Endothelial cell of umbilical vein (primary cell): ENCODE results near the gene MAP2K4. TPM values are rescaled to one million over a fixed set of nuclear protein-coding genes. Genes with fewer than 3 reads are reported as not detected.

Experiments
- BruUV-seq: library from RNA; stranded (reverse); fragments of 400-500 nt; replicated peaks from 2 replicates; lab custom pipeline; 2021; lab: Mats Ljungman, UMichigan
- CTCF ChIA-PET: fragments of 300-600, 350-600 bp; sonication (Branson Sonifier 250); formaldehyde crosslinking; loops from one replicate; lab custom pipeline; 2021; ENCODE audit warnings: antibody characterized with exemption, inconsistent platforms; lab: Charles Lee
- POLR2A ChIA-PET: fragments of 300-600, 350-600 bp; sonication (Branson Sonifier 250); formaldehyde crosslinking; loops from one replicate; lab custom pipeline; 2021; ENCODE audit warnings: antibody characterized with exemption, inconsistent platforms; lab: Charles Lee
- DNase-seq: peaks from one replicate; pipeline ENCODE4 v3.0.0-alpha.2; 2011; ENCODE audit warnings: low read depth, low spot score
- FAIRE-seq: peaks from 2 replicates; lab custom pipeline; 2011; peaks lifted over from hg19 to GRCh38; lab: Jason Lieb, UNC
- H2AFZ ChIP-seq: 2 replicates; pipeline ENCODE4 v1.6.0; 2012; ENCODE audit warnings: low read depth, low read length, control low read depth, inconsistent platforms
- H3K27ac ChIP-seq: 2 replicates; pipeline ENCODE4 v1.5.1; 2011; ENCODE audit warnings: low read depth, mild to moderate bottlenecking, control low read depth, low read length, moderate library complexity; ENCODE audit not compliant: insufficient read depth
- H3K27me3 ChIP-seq, 2 experiments: 2 replicates each; pipeline versions ENCODE4 v1.6.0 to v1.6.1; 2011; ENCODE audit warnings: low read length in 2 of 2, mixed read lengths in 1 of 2; ENCODE audit not compliant: control insufficient read depth in 2 of 2, insufficient read depth in 2 of 2
- H3K36me3 ChIP-seq, 2 experiments: 2 replicates in 1 of 2; 3 replicates in 1 of 2; pipeline ENCODE4 v1.5.1; 2011; ENCODE audit warnings: low read length in 2 of 2, mild to moderate bottlenecking in 1 of 2, moderate library complexity in 1 of 2; ENCODE audit not compliant: control insufficient read depth in 2 of 2, insufficient read depth in 2 of 2; ENCODE audit errors: extremely low read depth in 1 of 2
- H3K4me1 ChIP-seq: 3 replicates; pipeline ENCODE4 v1.5.1; 2011; ENCODE audit warnings: mild to moderate bottlenecking, low read length; ENCODE audit not compliant: control insufficient read depth, insufficient read depth; ENCODE audit errors: extremely low read depth
- H3K4me2 ChIP-seq: 2 replicates; pipeline ENCODE4 v1.6.1; 2011; ENCODE audit warnings: low read length, control low read depth, mixed read lengths; ENCODE audit not compliant: insufficient read depth
- H3K4me3 ChIP-seq, 3 experiments: fragments of 200-600 bp in 1 of 3; sonication (generic), shearing (Covaris generic) in 1 of 3; replicated peaks in 1 of 3; 2 replicates each; pipeline ENCODE4 v1.5.1; 2011 to 2016; ENCODE audit warnings: control low read depth in 3 of 3, low read length in 3 of 3, mild to moderate bottlenecking in 2 of 3, inconsistent platforms in 1 of 3, low read depth in 1 of 3, moderate library complexity in 1 of 3; ENCODE audit not compliant: insufficient read depth in 1 of 3
- H3K79me2 ChIP-seq: 2 replicates; pipeline ENCODE4 v1.6.0; 2012; ENCODE audit warnings: low read length, inconsistent platforms; ENCODE audit not compliant: control insufficient read depth, insufficient read depth
- H3K9ac ChIP-seq: replicated peaks from 2 replicates; pipeline ENCODE3; 2011; ENCODE audit warnings: low read length, control low read depth; ENCODE audit not compliant: insufficient read depth; ENCODE audit errors: extremely low read depth
- H3K9me1 ChIP-seq: replicated peaks from 3 replicates; pipeline ENCODE4 v1.6.0; 2011; ENCODE audit warnings: mild to moderate bottlenecking, low read length; ENCODE audit not compliant: control insufficient read depth, insufficient read depth; ENCODE audit errors: extremely low read depth
- H3K9me3 ChIP-seq: replicated peaks from 2 replicates; pipeline ENCODE4 v1.5.1; 2012; ENCODE audit warnings: low read length, inconsistent platforms; ENCODE audit not compliant: control insufficient read depth, insufficient read depth
- H4K20me1 ChIP-seq: replicated peaks from 2 replicates; pipeline ENCODE3; 2011; ENCODE audit warnings: mild to moderate bottlenecking, low read length; ENCODE audit not compliant: control insufficient read depth, insufficient read depth; ENCODE audit errors: extremely low read depth
- FOS ChIP-seq: IDR thresholded peaks from 2 replicates; pipeline ENCODE4 v1.6.1; 2011; ENCODE audit warnings: mild to moderate bottlenecking, low read length, moderate library complexity, borderline replicate concordance; ENCODE audit not compliant: insufficient read depth
- JUN ChIP-seq: IDR thresholded peaks from 2 replicates; pipeline ENCODE4 v1.6.1; 2011; ENCODE audit warnings: borderline replicate concordance, low read depth; ENCODE audit not compliant: insufficient read length, insufficient read depth
- MYC ChIP-seq: IDR thresholded peaks from one replicate; pipeline ENCODE4 v1.6.1; 2011; ENCODE audit warnings: mild to moderate bottlenecking, low read depth, low read length
- POLR2AphosphoS5 ChIP-seq: IDR thresholded peaks from 2 replicates; pipeline ENCODE4 v1.6.1; 2012; ENCODE audit warnings: low read depth, mild to moderate bottlenecking, control low read depth, low read length, moderate library complexity; ENCODE audit not compliant: insufficient read depth
- dilution Hi-C: fragments of 300-500 bp; cut with MboI; formaldehyde crosslinking; loops from one replicate; pipeline ENCODE4 v1.15.0; 2019; ENCODE audit warnings: low sequenced_read_pairs; ENCODE audit not compliant: extremely low pct_ligation_motif_present
- intact Hi-C: fragments of 100-400 bp; cut with micrococcal nuclease; formaldehyde crosslinking; loops from one replicate; pipeline ENCODE4 v1.10.0; 2022
- polyA plus RNA-seq, 4 experiments: library from polyadenylated mRNA; depleted of rRNA in 3 of 4; stranded (reverse) in 3 of 4; unstranded in 1 of 4; fragments of >200 nt; gene quantifications; 2 replicates each; pipeline versions ENCODE4 v1.2.1 to v1.2.3, GENCODE V29; 2011 to 2012; ENCODE audit warnings: missing spikeins in 1 of 4
- total RNA-seq: library from RNA; stranded (reverse); gene quantifications from 2 replicates; pipeline ENCODE4 v1.2.3, GENCODE V29; 2021

MAP2K4 gene
- total and polyA plus RNA-seq, 2 donors (not counting 3 experiments of a cell fraction or from before 2014, with no cell fraction given): 8.6 to 17.5 TPM

DNA sequence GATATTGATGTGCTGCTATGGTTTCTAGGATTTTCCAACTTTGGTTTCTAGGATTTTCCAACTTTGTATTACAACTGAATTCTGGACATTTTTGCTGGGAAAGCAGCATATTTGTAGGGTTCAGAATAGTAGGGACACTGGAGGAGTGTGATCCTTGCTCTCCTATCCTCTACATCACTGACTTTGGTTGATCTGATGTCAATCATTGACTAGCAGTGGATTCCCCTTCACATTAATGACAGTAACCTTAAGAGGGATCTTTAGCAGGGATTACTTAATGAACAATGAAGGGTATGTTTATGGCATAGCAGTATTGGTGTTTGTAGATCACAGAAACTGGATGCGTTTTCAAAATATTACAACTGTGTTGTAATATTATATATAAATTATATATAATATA is 67.4 kb downstream of the MAP2K4 start:
- intact Hi-C loops: no loop called here
- no TSS peak for BruUV-seq
- DNase-seq (no peak), FAIRE-seq (no peak)
- no peaks in the 10 kb centered on the region for H3K27me3 ChIP-seq
- no peak overlapping the region for H3K9ac ChIP-seq
- POLR2A ChIA-PET: no interaction called here
- TF ChIP-seq MYC: no peak
- dilution Hi-C loops: no loop called here
- CTCF ChIA-PET: no interaction called here
- no peaks in the 10 kb centered on the region for H4K20me1 ChIP-seq
- H3K36me3 ChIP-seq: no peaks in the 10 kb centered on the region
- no peak overlapping the region for H3K4me2 ChIP-seq
- H3K9me1 ChIP-seq: no peaks in the 10 kb centered on the region
- H3K79me2 ChIP-seq: peaks cover 5% of the 10 kb centered on the region
- peaks cover 16% of the 10 kb centered on the region for H3K4me1 ChIP-seq
- no peak overlapping the region for H3K4me3 ChIP-seq
- no peaks in the 10 kb centered on the region for H3K9me3 ChIP-seq
- no peak overlapping the region for H3K27ac ChIP-seq
- H2AFZ ChIP-seq: no peak overlapping the region

- peak overlapping the region; percentile 68 for H3K27ac ChIP-seq
- POLR2A ChIA-PET: no interaction called here
- DNase-seq: peak; percentile 79
These were observed 69.2 kb downstream of the MAP2K4 start for GRCh38 chr17:12089809-12090384.

More at GRCh38 chr17:12089809-12090384, 69.2 kb downstream of the MAP2K4 start:
- H3K27me3 ChIP-seq: no peaks in the 10 kb centered on the region
- H4K20me1 ChIP-seq: no peaks in the 10 kb centered on the region
- H3K4me3 ChIP-seq: peak overlapping the region in 1 of 3 experiments; percentile 7
- H3K9ac ChIP-seq: no peak overlapping the region
- H3K36me3 ChIP-seq: no peaks in the 10 kb centered on the region
- H3K9me1 ChIP-seq: no peaks in the 10 kb centered on the region
- no TSS peak for BruUV-seq
- peaks cover 16% of the 10 kb centered on the region for H3K4me1 ChIP-seq
- CTCF ChIA-PET: no interaction called here
- H2AFZ ChIP-seq: no peak overlapping the region
- TF ChIP-seq POLR2AphosphoS5: no peak
- TF ChIP-seq FOS: peak; percentile 81
- peak; percentile 88 for TF ChIP-seq JUN
- peak; percentile 93 for FAIRE-seq
- H3K79me2 ChIP-seq: peaks cover 5% of the 10 kb centered on the region
- H3K4me2 ChIP-seq: peak overlapping the region; percentile 63
- no peaks in the 10 kb centered on the region for H3K9me3 ChIP-seq
- intact Hi-C loops: no loop called here
- dilution Hi-C loops: no loop called here
